GM13976 (cell line): ENCODE results near the gene H6PD.

Experiments used
- DNase-seq: peaks from one replicate; pipeline ENCODE4 v3.0.0; 2012; ENCODE audit warnings: low spot score
- CTCF ChIP-seq: IDR thresholded peaks from 2 replicates; pipeline ENCODE4 v1.5.1; 2012; ENCODE audit warnings: borderline replicate concordance, mild to moderate bottlenecking; ENCODE audit not compliant: insufficient read depth; ENCODE audit errors: extremely low read depth, missing control alignments, control extremely low read depth
- in situ Hi-C: fragments of 300-500 bp; cut with MboI; formaldehyde crosslinking; loops from one replicate; pipeline ENCODE4 v1.12.0; 2022; ENCODE audit warnings: low sequenced_read_pairs, mixed read lengths, inconsistent platforms; ENCODE audit not compliant: unreplicated experiment

Gene H6PD

GRCh38 chr1:9234223-9235095 is at the start of gene H6PD:
Gene H6PD, plus strand, starts transcription at chr1:9234774. Its CDS starts 10,161 bp downstream, at chr1:9244935.
- peak; percentile 99 for DNase-seq
- peak; percentile 68 for TF ChIP-seq CTCF
- in situ Hi-C loops: no loop called here

- in situ Hi-C loops: no loop called here
- DNase-seq: no peak
- TF ChIP-seq CTCF: no peak
These were observed 48.3 kb upstream of the H6PD start for GRCh38 chr1:9186082-9186859.

- DNase-seq: no peak
- in situ Hi-C loops: no loop called here
- no peak for TF ChIP-seq CTCF
These were observed 47.6 kb upstream of the H6PD start for GRCh38 chr1:9187004-9187403.

- no peak for TF ChIP-seq CTCF
- in situ Hi-C loops: no loop called here
- DNase-seq: no peak
These were observed 44.3 kb upstream of the H6PD start for GRCh38 chr1:9190234-9190633.

GRCh38 chr1:9191231-9191630 is 43.3 kb upstream of the H6PD start:
- in situ Hi-C loops: no loop called here
- DNase-seq: no peak
- TF ChIP-seq CTCF: no peak

- no peak for TF ChIP-seq CTCF
- in situ Hi-C loops: no loop called here
- DNase-seq: no peak
These were observed 41.9 kb upstream of the H6PD start for GRCh38 chr1:9192578-9193232.
